OCI-LY1 (cell line): ENCODE measurements around the gene WASHC1.
"Not testable (repeated sequence)": the region's sequence is repeated elsewhere in the genome, so short reads cannot be mapped to it uniquely, and the experiment has no call there.

Experiments used
- EZH2 ChIP-seq: fragments of 200-600 bp; sonication (generic), shearing (Covaris generic); IDR thresholded peaks from 2 replicates; pipeline ENCODE4 v1.8.0; 2017; ENCODE audit warnings: borderline replicate concordance, mixed run types, mild to moderate bottlenecking, antibody characterized with exemption, low read length, moderate library complexity, mixed read lengths
- TF ChIP-seq, protein P1 (sequence below): fragments of 200-600 bp; sonication (generic), shearing (Covaris generic); IDR thresholded peaks from 2 replicates; pipeline ENCODE4 v1.5.1; 2017; ENCODE audit warnings: mild to moderate bottlenecking, antibody characterized with exemption, low read length, moderate library complexity, mixed read lengths

DNA sequence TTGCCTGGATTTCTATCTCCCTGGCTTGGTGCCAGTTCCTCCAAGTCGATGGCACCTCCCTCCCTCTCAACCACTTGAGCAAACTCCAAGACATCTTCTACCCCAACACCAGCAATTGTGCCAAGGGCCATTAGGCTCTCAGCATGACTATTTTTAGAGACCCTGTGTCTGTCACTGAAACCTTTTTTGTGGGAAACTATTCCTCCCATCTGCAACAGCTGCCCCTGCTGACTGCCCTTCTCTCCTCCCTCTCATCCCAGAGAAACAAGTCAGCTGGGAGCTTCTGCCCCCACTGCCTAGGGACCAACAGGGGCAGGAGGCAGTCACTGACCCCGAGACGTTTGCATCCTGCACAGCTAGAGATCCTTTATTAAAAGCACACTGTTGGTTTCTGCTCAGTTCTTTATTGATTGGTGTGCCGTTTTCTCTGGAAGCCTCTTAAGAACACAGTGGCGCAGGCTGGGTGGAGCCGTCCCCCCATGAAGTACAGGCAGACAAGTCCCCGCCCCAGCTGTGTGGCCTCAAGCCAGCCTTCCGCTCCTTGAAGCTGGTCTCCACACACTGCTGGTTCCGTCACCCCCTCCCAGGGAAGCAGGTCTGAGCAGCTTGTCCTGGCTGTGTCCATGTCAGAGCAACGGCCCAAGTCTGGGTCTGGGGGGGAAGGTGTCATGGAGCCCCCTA, 15.0 kb downstream of the WASHC1 start:
- not testable (repeated sequence) for TF ChIP-seq EZH2
- TF ChIP-seq, protein P1, sequence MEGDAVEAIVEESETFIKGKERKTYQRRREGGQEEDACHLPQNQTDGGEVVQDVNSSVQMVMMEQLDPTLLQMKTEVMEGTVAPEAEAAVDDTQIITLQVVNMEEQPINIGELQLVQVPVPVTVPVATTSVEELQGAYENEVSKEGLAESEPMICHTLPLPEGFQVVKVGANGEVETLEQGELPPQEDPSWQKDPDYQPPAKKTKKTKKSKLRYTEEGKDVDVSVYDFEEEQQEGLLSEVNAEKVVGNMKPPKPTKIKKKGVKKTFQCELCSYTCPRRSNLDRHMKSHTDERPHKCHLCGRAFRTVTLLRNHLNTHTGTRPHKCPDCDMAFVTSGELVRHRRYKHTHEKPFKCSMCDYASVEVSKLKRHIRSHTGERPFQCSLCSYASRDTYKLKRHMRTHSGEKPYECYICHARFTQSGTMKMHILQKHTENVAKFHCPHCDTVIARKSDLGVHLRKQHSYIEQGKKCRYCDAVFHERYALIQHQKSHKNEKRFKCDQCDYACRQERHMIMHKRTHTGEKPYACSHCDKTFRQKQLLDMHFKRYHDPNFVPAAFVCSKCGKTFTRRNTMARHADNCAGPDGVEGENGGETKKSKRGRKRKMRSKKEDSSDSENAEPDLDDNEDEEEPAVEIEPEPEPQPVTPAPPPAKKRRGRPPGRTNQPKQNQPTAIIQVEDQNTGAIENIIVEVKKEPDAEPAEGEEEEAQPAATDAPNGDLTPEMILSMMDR = not testable (repeated sequence)
